GM23338 (cell line): ENCODE data around the gene DOLPP1. TPM values are rescaled to one million over a fixed set of nuclear protein-coding genes. Genes with fewer than 3 reads are reported as not detected.
A peak's percentile ranks its signal among the peaks of the same experiment; 100 is the strongest.

Experiments used
- ATAC-seq: fragments of 200-7000 bp; cut with Tn5 transposase; 3 replicates; pipeline ENCODE4 v1.9.1; 2020
- DNase-seq: peaks from one replicate; pipeline ENCODE4 v3.0.0-alpha.2; 2015; ENCODE audit warnings: low spot score
- H2AFZ ChIP-seq: fragments of 200-600 bp; sonication (generic); 2 replicates; pipeline ENCODE4 v1.8.0; 2016; ENCODE audit warnings: antibody characterized with exemption, mild to moderate bottlenecking, moderate library complexity
- H3F3A ChIP-seq: fragments of 200-600 bp; sonication (generic); replicated peaks from 2 replicates; pipeline ENCODE4 v1.8.0; 2017; ENCODE audit warnings: antibody characterized with exemption, mixed run types, low read depth
- H3K27ac ChIP-seq: fragments of 200-600 bp; sonication (generic); 2 replicates; pipeline ENCODE4 v1.6.1; 2016; ENCODE audit warnings: low read depth
- H3K27me3 ChIP-seq: fragments of 200-600 bp; sonication (generic); 2 replicates; pipeline ENCODE4 v1.8.0; 2016; ENCODE audit warnings: mild to moderate bottlenecking, mixed run types, moderate library complexity; ENCODE audit not compliant: insufficient read depth
- H3K36me3 ChIP-seq: fragments of 200-600 bp; sonication (generic); 2 replicates; pipeline ENCODE4 v1.8.0; 2016; ENCODE audit warnings: mild to moderate bottlenecking; ENCODE audit not compliant: insufficient read depth
- H3K4me1 ChIP-seq: fragments of 200-600 bp; sonication (generic); 2 replicates; pipeline ENCODE4 v1.8.0; 2016; ENCODE audit warnings: mild to moderate bottlenecking, moderate library complexity; ENCODE audit not compliant: insufficient read depth
- H3K4me2 ChIP-seq: fragments of 200-600 bp; sonication (generic); 2 replicates; pipeline ENCODE4 v1.7.1; 2017; ENCODE audit warnings: mixed run types
- H3K4me3 ChIP-seq: fragments of 200-600 bp; sonication (generic); 2 replicates; pipeline ENCODE4 v1.6.1; 2016; ENCODE audit warnings: mixed run types
- H3K79me2 ChIP-seq: fragments of 200-600 bp; sonication (generic); replicated peaks from 2 replicates; pipeline ENCODE4 v1.8.0; 2017; ENCODE audit warnings: mild to moderate bottlenecking; ENCODE audit not compliant: insufficient read depth
- H3K9me2 ChIP-seq: fragments of 200-600 bp; sonication (generic); 2 replicates; pipeline ENCODE4 v1.8.0; 2017; ENCODE audit not compliant: insufficient read depth
- H4K20me1 ChIP-seq: fragments of 200-600 bp; sonication (generic); replicated peaks from 2 replicates; pipeline ENCODE4 v1.8.0; 2017; ENCODE audit warnings: mild to moderate bottlenecking; ENCODE audit not compliant: insufficient read depth
- H3K27ac Mint-ChIP-seq: 2 replicates; pipeline ENCODE4 v1.8.0; 2020; ENCODE audit warnings: inconsistent platforms, mild to moderate bottlenecking, moderate library complexity, mixed read lengths
- H3K27me3 Mint-ChIP-seq: 3 replicates; pipeline ENCODE4 v1.8.0; 2022; ENCODE audit warnings: low read depth, mild to moderate bottlenecking, moderate library complexity, mixed read lengths, inconsistent platforms; ENCODE audit not compliant: insufficient read depth, poor library complexity
- H3K36me3 Mint-ChIP-seq: 3 replicates; pipeline ENCODE4 v1.8.0; 2021; ENCODE audit warnings: low read depth, mild to moderate bottlenecking, inconsistent platforms, moderate library complexity, mixed read lengths
- H3K4me1 Mint-ChIP-seq: 3 replicates; pipeline ENCODE4 v1.8.0; 2020; ENCODE audit warnings: mild to moderate bottlenecking, inconsistent platforms, mixed read lengths
- H3K4me3 Mint-ChIP-seq: 3 replicates; pipeline ENCODE4 v1.8.0; 2021; ENCODE audit warnings: moderate library complexity, mild to moderate bottlenecking, inconsistent platforms, mixed read lengths
- H3K9me3 Mint-ChIP-seq: 3 replicates; pipeline ENCODE4 v1.8.0; 2020; ENCODE audit warnings: moderate library complexity, mild to moderate bottlenecking, inconsistent platforms, mixed read lengths
- CREB1 ChIP-seq: fragments of 250-450 bp; sonication (Bioruptor Pico); IDR thresholded peaks from 2 replicates; pipeline ENCODE4 v1.5.0; 2020; ENCODE audit warnings: low read depth, mild to moderate bottlenecking, moderate library complexity
- EZH2 ChIP-seq: fragments of 200-600 bp; sonication (generic); IDR thresholded peaks from one replicate; pipeline ENCODE4 v1.8.0; 2017; ENCODE audit warnings: antibody characterized with exemption, mild to moderate bottlenecking, low read depth; ENCODE audit not compliant: unreplicated experiment
- EZH2phosphoT487 ChIP-seq: fragments of 200-600 bp; sonication (generic); IDR thresholded peaks from one replicate; pipeline ENCODE4 v1.8.1; 2018; ENCODE audit warnings: antibody characterized with exemption; ENCODE audit not compliant: unreplicated experiment
- JUNB ChIP-seq: IDR thresholded peaks from one replicate; pipeline ENCODE4 v1.6.1; 2016; ENCODE audit warnings: antibody characterized with exemption; ENCODE audit not compliant: unreplicated experiment
- NANOG ChIP-seq: IDR thresholded peaks from 2 replicates; pipeline ENCODE4 v1.6.1; 2016; ENCODE audit warnings: antibody characterized with exemption, borderline replicate concordance
- POLR2AphosphoS5 ChIP-seq: IDR thresholded peaks from 2 replicates; pipeline ENCODE4 v1.6.1; 2016; ENCODE audit warnings: antibody characterized with exemption, low read depth
- STAT1 ChIP-seq: IDR thresholded peaks from one replicate; pipeline ENCODE4 v1.6.1; 2016; ENCODE audit warnings: antibody characterized with exemption; ENCODE audit not compliant: unreplicated experiment
- ZNF114 ChIP-seq: fragments of 250-450 bp; sonication (Bioruptor Pico); IDR thresholded peaks from 2 replicates; pipeline ENCODE4 v1.5.0; 2020; ENCODE audit warnings: mild to moderate bottlenecking, moderate library complexity
- ZNF331 ChIP-seq: fragments of 250-450 bp; sonication (Bioruptor Pico); IDR thresholded peaks from 2 replicates; pipeline ENCODE4 v1.5.0; 2020; ENCODE audit warnings: low read depth, mild to moderate bottlenecking, moderate library complexity
- polyA plus RNA-seq: library from polyadenylated mRNA; unstranded; fragments of >200 nt; fragmentation: Nextera tagmentation; extraction: Ambion mirVana; gene quantifications from 2 replicates; pipeline ENCODE4 v1.2.1, GENCODE V29; 2016
- total RNA-seq: library from RNA; depleted of rRNA; stranded (reverse); fragments of >200 nt; shearing (Covaris generic); gene quantifications from 2 replicates; pipeline ENCODE4 v1.2.3, GENCODE V29; 2014
- TF ChIP-seq, protein P1 (sequence below): IDR thresholded peaks from 2 replicates; pipeline ENCODE4 v1.6.1; 2016; ENCODE audit warnings: antibody characterized with exemption
- TF ChIP-seq, protein P2 (sequence below): IDR thresholded peaks from one replicate; pipeline ENCODE4 v1.6.1; 2018; ENCODE audit warnings: antibody characterized with exemption; ENCODE audit not compliant: unreplicated experiment
- TF ChIP-seq, protein P3 (sequence below): fragments of 250-450 bp; sonication (Bioruptor Pico); IDR thresholded peaks from 2 replicates; pipeline ENCODE4 v1.5.0; 2020; ENCODE audit warnings: mild to moderate bottlenecking, moderate library complexity
- TF ChIP-seq, protein P4 (sequence below), 2 experiments: fragments of 200-600 bp in 1 of 2; sonication (generic) in 1 of 2; conservative IDR thresholded peaks; 2 replicates each; pipeline versions ENCODE4 v1.5.1 to v1.6.1; 2016 to 2017; ENCODE audit warnings: antibody characterized with exemption in 2 of 2, low read depth in 2 of 2, mild to moderate bottlenecking in 2 of 2, moderate library complexity in 1 of 2

The DOLPP1 gene
- total and polyA plus RNA-seq, 2 experiments from 2014 or later = 23.3 to 31.9 TPM

DNA sequence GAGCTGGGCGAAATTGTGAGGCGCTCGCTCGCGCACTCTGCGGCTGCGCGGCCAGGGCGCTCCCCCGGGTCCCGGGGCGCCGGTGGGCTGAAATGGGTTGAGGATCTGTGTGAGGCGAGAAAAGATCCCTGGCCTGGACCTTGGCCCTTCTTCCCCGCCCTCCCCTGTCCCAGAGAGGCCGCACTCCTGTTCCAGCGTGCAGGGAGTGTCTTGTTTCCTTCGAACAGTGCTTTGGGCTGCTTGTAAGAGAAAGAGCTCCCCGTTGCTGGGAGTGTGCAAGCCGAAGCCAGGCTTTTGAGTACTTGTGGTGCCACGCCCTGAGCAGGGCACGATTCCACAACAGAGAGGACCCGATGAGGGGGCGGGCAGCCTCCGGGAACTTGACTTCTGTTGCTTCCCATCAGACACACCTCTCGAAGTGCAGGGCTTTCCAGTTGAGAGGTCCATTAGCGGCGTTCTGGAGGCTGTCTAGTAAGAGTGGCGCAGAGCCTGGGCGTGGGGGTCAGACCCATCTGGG, 535 bp downstream of the DOLPP1 start:
- Histone ChIP-seq H2AFZ (peak overlapping the region; percentile 96), H3K4me3 (peak overlapping the region; percentile 85), H3K9me2 (no peaks in the 10 kb centered on the region), H3F3A (0 out of 2 replicates have a peak, but pooled peaks cover 4% of the 10 kb centered on the region), H3K4me1 (peaks cover 5% of the 10 kb centered on the region; the same call in 1 of the 2 replicates), H3K36me3 (no peaks in the 10 kb centered on the region), H3K27ac (no peak overlapping the region), H3K79me2 (peaks cover 30% of the 10 kb centered on the region), H3K4me2 (peak overlapping the region; percentile 96), H3K27me3 (no peaks in the 10 kb centered on the region), H4K20me1 (no peaks in the 10 kb centered on the region; the same call in 1 of the 2 replicates)
- ATAC-seq = peak; percentile 58
- H3K27ac Mint-ChIP-seq = peak overlapping the region; percentile 56; the same call in 1 of the 2 replicates
- DNase-seq = peak; percentile 78
- TF ChIP-seq ZNF331 (CRISPR knock-in tag) (no peak), ZNF114 (no peak), STAT1 (no peak), POLR2AphosphoS5 (no peak; the same call in 1 of the 2 replicates), NANOG (no peak), EZH2 (no peak), CREB1 (no peak), EZH2phosphoT487 (no peak), JUNB (no peak)
- TF ChIP-seq, protein P1, sequence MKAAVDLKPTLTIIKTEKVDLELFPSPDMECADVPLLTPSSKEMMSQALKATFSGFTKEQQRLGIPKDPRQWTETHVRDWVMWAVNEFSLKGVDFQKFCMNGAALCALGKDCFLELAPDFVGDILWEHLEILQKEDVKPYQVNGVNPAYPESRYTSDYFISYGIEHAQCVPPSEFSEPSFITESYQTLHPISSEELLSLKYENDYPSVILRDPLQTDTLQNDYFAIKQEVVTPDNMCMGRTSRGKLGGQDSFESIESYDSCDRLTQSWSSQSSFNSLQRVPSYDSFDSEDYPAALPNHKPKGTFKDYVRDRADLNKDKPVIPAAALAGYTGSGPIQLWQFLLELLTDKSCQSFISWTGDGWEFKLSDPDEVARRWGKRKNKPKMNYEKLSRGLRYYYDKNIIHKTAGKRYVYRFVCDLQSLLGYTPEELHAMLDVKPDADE = no peak
- TF ChIP-seq, protein P2, sequence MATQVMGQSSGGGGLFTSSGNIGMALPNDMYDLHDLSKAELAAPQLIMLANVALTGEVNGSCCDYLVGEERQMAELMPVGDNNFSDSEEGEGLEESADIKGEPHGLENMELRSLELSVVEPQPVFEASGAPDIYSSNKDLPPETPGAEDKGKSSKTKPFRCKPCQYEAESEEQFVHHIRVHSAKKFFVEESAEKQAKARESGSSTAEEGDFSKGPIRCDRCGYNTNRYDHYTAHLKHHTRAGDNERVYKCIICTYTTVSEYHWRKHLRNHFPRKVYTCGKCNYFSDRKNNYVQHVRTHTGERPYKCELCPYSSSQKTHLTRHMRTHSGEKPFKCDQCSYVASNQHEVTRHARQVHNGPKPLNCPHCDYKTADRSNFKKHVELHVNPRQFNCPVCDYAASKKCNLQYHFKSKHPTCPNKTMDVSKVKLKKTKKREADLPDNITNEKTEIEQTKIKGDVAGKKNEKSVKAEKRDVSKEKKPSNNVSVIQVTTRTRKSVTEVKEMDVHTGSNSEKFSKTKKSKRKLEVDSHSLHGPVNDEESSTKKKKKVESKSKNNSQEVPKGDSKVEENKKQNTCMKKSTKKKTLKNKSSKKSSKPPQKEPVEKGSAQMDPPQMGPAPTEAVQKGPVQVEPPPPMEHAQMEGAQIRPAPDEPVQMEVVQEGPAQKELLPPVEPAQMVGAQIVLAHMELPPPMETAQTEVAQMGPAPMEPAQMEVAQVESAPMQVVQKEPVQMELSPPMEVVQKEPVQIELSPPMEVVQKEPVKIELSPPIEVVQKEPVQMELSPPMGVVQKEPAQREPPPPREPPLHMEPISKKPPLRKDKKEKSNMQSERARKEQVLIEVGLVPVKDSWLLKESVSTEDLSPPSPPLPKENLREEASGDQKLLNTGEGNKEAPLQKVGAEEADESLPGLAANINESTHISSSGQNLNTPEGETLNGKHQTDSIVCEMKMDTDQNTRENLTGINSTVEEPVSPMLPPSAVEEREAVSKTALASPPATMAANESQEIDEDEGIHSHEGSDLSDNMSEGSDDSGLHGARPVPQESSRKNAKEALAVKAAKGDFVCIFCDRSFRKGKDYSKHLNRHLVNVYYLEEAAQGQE = no peak
- TF ChIP-seq, protein P3, sequence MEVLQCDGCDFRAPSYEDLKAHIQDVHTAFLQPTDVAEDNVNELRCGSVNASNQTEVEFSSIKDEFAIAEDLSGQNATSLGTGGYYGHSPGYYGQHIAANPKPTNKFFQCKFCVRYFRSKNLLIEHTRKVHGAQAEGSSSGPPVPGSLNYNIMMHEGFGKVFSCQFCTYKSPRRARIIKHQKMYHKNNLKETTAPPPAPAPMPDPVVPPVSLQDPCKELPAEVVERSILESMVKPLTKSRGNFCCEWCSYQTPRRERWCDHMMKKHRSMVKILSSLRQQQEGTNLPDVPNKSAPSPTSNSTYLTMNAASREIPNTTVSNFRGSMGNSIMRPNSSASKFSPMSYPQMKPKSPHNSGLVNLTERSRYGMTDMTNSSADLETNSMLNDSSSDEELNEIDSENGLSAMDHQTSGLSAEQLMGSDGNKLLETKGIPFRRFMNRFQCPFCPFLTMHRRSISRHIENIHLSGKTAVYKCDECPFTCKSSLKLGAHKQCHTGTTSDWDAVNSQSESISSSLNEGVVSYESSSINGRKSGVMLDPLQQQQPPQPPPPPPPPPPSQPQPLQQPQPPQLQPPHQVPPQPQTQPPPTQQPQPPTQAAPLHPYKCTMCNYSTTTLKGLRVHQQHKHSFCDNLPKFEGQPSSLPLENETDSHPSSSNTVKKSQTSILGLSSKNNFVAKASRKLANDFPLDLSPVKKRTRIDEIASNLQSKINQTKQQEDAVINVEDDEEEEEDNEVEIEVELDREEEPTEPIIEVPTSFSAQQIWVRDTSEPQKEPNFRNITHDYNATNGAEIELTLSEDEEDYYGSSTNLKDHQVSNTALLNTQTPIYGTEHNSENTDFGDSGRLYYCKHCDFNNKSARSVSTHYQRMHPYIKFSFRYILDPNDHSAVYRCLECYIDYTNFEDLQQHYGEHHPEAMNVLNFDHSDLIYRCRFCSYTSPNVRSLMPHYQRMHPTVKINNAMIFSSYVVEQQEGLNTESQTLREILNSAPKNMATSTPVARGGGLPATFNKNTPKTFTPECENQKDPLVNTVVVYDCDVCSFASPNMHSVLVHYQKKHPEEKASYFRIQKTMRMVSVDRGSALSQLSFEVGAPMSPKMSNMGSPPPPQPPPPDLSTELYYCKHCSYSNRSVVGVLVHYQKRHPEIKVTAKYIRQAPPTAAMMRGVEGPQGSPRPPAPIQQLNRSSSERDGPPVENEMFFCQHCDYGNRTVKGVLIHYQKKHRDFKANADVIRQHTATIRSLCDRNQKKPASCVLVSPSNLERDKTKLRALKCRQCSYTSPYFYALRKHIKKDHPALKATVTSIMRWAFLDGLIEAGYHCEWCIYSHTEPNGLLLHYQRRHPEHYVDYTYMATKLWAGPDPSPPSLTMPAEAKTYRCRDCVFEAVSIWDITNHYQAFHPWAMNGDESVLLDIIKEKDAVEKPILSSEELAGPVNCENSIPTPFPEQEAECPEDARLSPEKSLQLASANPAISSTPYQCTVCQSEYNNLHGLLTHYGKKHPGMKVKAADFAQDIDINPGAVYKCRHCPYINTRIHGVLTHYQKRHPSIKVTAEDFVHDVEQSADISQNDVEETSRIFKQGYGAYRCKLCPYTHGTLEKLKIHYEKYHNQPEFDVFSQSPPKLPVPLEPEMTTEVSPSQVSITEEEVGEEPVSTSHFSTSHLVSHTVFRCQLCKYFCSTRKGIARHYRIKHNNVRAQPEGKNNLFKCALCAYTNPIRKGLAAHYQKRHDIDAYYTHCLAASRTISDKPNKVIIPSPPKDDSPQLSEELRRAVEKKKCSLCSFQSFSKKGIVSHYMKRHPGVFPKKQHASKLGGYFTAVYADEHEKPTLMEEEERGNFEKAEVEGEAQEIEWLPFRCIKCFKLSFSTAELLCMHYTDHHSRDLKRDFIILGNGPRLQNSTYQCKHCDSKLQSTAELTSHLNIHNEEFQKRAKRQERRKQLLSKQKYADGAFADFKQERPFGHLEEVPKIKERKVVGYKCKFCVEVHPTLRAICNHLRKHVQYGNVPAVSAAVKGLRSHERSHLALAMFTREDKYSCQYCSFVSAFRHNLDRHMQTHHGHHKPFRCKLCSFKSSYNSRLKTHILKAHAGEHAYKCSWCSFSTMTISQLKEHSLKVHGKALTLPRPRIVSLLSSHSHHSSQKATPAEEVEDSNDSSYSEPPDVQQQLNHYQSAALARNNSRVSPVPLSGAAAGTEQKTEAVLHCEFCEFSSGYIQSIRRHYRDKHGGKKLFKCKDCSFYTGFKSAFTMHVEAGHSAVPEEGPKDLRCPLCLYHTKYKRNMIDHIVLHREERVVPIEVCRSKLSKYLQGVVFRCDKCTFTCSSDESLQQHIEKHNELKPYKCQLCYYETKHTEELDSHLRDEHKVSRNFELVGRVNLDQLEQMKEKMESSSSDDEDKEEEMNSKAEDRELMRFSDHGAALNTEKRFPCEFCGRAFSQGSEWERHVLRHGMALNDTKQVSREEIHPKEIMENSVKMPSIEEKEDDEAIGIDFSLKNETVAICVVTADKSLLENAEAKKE (CRISPR knock-in tag) = no peak
- TF ChIP-seq, protein P4, sequence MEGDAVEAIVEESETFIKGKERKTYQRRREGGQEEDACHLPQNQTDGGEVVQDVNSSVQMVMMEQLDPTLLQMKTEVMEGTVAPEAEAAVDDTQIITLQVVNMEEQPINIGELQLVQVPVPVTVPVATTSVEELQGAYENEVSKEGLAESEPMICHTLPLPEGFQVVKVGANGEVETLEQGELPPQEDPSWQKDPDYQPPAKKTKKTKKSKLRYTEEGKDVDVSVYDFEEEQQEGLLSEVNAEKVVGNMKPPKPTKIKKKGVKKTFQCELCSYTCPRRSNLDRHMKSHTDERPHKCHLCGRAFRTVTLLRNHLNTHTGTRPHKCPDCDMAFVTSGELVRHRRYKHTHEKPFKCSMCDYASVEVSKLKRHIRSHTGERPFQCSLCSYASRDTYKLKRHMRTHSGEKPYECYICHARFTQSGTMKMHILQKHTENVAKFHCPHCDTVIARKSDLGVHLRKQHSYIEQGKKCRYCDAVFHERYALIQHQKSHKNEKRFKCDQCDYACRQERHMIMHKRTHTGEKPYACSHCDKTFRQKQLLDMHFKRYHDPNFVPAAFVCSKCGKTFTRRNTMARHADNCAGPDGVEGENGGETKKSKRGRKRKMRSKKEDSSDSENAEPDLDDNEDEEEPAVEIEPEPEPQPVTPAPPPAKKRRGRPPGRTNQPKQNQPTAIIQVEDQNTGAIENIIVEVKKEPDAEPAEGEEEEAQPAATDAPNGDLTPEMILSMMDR (conservative IDR thresholded peaks at IDR 0.05; ENCODE audit: low read depth in 2 of 2) = no peak
- H3K9me3 Mint-ChIP-seq = no peaks in the 10 kb centered on the region
- H3K4me1 Mint-ChIP-seq = peaks cover 3% of the 10 kb centered on the region
- H3K36me3 Mint-ChIP-seq = peaks cover 5% of the 10 kb centered on the region
- H3K4me3 Mint-ChIP-seq = peak overlapping the region; percentile 99
- peaks cover 16% of the 10 kb centered on the region for H3K27me3 Mint-ChIP-seq
